Measurements from ENCODE around the gene NCAM2.
"Not testable (repeated sequence)": the region's sequence is repeated elsewhere in the genome, so short reads cannot be mapped to it uniquely, and the experiment has no call there.

The NCAM2 gene

DNA sequence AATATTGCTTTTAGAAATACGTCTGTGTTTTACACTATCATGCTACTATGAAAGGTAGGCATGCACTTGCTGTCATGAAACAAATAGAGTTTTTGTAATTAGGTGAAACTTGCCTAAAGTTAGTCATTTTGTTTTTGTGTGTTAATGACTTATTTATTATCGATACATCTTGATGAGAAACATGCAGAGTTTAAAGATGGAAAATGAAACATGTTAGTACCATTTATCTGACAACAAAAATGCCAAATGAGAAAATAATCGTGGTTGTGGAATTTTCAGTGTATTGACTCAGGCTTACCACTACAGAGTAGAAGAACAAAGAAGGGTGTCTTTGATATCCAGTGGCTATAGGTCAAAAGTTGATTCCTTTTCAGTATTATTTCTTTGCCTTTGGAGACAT lies 105.5 kb downstream of the NCAM2 start:
- no peak for DNase-seq (ENCODE audit: low read depth)

DNA sequence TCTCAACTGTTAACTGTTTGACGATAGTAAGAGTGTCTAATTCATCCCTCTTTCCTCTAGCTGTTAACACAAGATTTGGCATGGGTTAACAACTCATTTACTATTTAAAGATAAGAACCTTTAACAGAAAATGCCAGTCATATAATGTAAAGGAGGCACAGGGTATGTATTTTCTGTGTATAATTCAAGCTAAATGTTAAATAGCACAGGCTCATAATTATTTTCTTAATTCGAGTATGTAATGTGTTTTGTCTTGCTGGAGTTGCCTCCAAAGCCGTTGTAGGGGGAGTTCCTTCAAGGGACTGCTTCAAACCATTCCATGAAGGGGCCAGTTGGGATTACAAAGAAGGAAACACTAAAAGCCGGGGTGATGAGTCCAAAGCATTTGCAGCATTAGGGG lies 111.5 kb downstream of the NCAM2 start:
- no peak for DNase-seq (ENCODE audit: low read depth)

DNA sequence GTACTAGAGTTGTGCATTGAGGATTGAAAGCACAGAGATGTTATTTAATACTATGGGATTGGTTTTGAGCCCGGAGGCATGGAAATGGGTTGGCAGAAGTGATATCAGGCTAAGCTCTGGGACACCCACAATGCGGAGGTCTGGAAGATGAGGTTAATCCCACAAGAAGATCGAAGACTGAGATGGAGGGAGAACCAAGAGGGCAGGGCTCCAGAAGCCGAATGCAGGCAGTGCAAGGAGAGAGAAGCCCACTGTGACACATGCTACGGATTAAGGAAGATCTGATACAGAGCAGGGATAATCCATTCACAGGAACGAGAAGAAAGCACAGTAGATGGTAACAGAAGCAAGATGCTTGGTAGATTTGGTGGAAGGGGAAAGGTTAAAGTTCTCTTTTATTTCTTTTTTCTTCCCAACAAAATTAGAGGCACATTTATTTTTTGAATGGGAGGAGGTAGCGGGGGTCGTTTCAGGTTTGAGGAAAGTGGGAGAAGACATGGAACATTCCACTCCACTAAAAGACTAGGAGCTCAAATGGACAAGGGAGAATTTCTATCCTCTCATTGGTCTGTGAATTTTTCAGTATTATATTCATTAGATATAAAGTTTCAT lies 113.2 kb downstream of the NCAM2 start:
- no peak for DNase-seq (ENCODE audit: low read depth)

DNA sequence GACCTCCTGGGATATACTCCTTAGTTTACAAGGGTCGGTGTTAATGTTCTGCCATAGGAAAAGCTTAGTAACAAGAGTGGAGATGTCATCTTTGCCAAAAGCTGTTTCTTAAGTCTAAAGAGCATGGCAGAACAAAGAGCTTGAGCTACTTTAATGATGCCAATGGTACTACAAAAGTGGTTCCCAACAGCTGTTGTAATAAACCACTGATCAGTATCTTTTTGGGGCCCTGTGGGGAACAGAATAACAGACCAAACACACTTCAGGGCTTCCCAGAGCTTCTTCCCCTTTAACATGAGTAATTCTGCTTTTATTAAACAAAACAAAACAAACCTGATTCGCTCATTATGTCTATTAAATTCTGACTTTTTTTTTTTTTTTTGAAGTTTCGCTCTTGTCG lies 116.3 kb downstream of the NCAM2 start:
- no peak for DNase-seq (ENCODE audit: low read depth)

DNA sequence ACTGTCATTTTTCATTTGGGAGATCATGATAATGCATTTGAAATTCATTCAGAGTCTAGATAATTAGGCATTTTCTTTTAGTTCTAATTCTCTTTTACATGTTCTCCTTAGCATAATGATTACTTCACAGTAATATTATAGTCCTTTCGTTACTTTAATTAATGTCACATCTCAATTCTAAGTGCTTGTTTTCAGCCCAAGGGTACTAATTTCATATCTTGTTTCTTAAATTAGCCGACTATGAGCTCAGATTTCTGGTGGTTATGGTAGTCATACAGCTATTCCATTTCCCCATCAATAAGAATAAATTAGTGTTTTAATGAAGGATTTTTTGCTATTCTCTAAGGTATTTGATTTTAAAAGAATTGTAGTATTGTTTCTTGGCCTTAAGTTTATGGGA lies 120.9 kb downstream of the NCAM2 start:
- DNase-seq (ENCODE audit: low read depth), result no peak

DNA sequence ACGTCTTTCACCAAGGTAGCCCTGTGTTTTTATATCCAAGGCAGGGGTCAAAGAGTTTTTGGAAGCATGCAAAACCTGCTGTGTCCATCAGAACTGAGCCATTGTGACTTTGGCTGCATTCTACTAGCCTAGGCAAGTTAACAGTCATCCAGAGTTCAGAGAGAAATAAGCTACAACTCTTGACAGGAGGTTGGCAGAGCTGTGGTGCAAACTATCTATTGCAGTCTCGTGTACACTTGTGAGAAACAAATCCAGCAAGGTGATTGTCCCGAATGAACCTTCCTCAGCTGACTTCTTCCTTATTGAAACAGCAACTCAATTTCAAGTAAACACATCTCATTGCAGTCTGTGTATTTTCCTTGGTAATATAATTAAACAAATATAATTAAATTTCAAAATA lies 124.5 kb downstream of the NCAM2 start:
- no peak for DNase-seq (ENCODE audit: low read depth)

DNA sequence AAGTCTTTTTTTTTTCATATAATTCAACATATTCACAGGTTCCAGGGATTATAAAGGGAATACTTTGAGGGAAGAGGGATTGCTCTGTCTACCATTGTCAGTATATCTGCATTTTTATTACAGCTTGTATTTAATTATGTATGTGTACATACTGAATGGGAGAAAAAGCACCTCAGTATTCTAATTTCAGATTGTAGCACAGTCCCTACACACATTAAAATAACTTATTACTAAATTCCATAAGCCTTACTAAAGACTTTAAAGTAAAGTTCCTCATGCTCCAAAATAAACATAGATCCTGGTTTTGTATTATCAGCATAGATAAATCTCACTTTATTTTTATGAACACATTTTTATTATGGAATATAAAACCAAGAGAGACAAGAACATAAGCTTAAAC lies 134.2 kb downstream of the NCAM2 start:
- no peak for DNase-seq (ENCODE audit: low read depth)

DNA sequence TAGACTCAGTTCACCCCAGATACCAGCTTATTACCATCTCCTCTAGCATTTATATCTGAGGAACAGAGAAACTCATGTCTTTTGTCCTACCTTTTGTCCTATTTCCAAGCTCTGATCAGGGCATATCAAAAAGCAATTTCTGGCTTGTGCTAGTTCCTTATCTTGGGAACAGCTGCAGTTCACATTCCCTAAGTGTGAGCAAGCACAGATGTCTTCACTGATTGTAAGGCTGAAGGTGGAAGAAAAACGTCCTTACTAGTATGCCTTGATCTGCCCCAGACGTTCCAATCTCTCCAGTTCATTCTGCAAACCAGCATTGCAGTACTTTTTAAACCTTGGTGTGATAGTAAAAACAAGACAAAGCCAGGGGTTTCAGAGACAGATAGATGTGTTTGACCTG lies 139.8 kb downstream of the NCAM2 start:
- DNase-seq (ENCODE audit: low read depth), result no peak

DNA sequence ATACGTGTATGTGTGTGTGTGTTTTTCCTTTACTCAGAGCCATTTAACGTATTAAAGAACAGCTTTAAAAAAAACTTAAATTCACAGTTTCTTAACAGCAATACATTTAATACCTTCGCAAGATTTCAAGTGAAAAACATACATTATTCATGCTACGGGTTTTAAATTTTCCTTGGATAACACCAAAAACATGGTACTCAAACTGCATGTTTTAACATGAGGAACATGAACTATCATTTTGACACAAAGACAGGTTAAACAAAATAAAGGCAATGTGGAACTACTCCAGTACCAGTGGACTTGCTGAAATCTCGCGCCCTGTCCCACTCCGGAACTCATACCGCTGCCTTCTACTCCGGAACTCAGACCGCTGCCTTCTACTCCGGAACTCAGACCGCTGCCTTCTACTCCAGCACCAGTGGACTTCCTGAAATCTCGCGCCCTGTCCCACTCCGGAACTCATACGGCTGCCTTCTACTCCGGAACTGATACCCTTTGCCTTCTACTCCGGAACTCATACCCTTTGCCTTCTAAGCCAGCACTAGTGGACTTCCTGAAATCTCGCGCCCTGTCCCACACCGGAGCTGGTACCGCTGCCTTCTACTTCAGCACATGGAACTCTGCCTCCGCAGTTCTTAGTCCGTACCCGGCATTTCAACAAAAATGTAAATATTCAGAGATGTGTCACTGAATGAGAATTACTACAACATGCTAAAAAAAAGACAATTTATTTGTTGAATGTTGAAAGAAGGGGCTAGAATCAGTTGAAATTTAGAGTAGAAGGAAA lies 148.6 kb downstream of the NCAM2 start:
- DNase-seq (ENCODE audit: low read depth), result no peak

DNA sequence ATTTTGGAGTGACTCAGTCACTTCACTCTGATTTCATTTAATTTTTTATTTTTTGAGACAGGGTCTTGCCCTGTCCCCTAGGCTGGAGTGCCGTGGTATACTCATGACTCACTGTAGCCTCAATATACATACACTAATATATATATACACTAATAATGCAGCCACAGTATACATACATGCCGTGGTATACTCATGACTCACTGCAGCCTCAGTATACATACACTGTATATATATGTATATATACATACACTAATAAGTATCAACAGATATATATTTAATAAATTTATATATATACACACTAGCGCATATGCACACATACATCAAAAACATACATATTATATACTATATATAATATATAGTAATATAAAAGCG lies 149.2 kb downstream of the NCAM2 start:
- DNase-seq (ENCODE audit: low read depth), result no peak

DNA sequence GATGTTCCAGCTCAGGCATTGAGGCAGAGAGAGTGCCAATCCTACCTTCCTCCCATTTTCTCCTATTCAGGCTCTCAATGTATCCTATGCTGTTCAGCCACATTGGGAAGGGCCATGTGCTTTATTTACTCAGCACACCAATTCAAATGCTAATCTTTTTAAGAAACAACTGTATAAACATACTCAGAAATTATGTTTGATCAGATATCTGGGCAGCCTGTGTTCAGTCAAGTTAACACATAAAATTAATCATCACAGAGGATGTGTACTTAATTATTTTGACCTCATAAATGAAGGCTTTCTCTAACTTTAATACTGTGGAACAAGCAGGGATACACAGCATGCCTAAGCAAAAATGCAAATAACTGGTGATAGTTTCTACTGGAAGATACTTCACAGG lies 149.8 kb downstream of the NCAM2 start:
- DNase-seq (ENCODE audit: low read depth), result no peak

DNA sequence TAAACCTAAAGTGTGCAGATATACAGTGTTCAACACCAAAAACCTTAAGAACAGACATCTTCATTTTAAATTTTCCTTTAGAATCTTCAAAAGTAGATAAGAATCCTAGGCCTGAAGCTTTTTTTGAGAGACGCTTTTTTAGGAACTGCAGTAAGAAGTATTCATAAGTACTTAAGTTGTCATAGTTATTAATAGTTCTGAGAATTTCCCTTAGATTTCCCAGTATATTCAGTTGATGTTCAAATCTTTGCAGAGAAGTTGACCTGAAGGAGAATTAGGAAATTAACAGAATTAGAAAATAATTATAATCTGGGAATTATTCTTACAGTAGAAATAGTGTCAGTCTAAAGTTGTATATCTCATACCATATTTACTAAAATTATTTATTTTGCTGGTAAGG lies 150.3 kb downstream of the NCAM2 start:
- no peak for DNase-seq (ENCODE audit: low read depth)

DNA sequence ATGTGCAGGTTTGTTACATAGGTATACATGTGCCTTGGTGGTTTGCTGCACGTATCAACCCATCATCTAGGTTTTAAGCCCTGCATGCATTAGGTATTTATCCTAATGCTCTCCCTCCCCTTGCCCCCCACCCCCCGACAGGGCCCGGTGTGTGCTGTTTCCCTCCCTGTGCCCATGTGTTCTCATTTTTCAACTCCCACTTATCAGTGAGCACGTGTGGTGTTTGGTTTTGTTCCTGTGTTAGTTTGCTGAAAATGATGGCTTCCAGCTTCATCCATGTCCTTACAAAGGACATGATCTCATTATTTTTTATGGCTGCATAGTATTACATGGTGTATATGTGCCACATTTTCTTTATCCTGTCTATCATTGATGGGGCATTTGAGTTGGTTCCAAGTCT lies 151.2 kb downstream of the NCAM2 start:
- not testable (repeated sequence) for DNase-seq (ENCODE audit: low read depth)

DNA sequence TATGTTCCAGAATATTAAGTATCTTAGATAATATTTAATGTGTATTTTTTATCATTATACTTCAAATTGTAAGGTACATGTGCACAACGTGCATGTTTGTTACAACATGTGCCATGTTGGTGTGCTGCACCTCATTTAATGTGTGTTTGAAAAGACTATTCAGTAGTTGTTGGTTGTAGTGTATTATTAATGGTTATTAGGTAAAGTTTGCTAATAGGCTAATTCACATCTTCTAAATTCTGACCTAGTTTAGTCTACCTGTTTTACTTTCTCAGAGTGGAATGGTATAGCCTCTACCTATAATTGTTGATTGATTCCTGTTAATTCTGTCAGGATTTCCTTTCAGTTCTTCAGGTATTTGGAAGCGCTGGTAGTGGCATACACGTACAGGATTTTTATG lies 153.0 kb downstream of the NCAM2 start:
- DNase-seq (ENCODE audit: low read depth), result no peak

DNA sequence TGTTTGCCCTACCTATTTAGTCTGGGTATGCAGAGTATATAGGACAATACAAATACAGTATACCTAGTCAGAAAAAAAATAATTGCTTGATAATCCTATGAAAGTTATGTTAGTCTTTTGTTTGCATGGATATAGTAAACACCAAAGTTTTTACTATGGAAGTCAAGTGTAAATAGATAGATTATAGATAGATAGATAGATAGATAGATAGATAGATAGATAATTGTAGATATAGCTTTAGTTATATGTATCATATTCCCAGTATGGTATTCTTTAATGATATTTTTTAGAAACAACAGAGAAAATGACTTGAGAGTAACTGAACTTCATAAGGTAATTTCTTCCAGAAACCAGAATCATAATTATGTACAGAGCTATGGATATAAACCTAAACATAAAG lies 158.2 kb downstream of the NCAM2 start:
- no peak for DNase-seq (ENCODE audit: low read depth)

DNA sequence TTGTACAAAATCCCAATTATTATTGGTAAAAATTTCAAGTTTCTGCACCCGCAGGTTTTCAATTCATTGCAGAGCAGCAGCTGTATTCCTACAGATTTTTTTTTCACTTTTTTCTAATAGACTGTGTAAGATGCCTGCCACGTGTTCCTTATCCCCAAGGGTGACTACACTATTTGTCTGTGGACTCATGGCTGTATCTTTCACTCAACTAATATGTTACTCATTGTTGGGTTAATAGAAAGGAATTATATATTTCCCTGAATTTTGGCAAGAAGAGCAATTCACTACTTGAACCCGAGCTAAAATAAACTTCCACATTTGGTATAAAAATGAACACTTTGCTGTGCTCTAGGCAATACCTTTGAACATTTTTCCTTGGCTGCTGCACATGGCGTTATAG lies 158.7 kb downstream of the NCAM2 start:
- DNase-seq (ENCODE audit: low read depth), result no peak

DNA sequence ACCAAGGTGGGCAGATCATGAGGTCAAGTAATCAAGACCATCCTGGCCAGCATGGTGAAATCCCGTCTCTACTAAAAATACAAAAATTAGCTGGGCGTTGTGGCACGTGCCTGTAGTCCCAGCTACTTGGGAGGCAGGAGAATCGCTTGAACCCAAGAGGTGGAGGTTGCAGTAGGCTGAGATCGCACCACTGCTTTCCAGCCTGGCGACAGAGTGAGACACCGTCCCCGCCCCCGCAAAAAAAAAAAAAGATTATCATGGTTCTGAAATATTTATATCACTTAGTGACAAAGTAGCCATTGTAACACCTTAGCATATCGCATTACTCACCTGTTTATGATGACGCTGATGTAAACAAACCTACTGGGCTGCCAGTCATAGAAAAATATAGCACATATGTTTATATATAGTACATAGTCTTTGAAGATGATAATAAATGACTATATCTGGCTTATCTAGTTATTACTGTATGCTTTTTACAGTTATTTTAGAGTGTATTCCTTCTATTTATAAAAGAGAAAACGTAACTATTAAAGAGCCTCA lies 160.2 kb downstream of the NCAM2 start:
- DNase-seq (ENCODE audit: low read depth), result no peak

DNA sequence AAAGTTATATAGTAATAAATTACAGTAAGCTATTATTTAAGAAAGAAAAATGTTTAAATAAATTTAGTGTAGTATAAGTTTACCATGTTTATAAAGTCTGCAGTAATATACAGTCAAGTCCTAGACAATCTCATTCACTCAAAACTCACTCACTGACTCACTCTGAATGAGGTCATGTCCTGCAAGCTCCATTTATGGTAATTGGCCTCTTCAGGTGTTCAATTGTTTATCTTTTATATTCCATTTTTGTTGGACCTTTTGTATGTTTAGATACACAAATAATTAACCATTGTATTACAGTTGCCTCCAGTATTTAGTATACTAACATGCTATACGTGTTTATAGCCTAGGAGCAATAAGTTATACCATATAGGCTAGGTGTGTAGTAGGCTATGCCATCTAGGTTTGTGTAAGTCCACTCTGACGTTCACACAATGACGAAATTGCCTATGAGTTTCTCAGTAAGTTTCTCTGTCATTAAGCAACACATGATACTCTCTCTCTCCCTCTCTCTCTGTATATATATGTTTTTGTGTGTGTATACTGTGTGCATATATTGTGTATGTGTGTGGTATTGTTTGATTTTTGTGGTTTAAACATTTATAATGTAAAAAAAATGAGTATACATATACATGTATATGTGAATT lies 161.2 kb downstream of the NCAM2 start:
- no peak for DNase-seq (ENCODE audit: low read depth)

DNA sequence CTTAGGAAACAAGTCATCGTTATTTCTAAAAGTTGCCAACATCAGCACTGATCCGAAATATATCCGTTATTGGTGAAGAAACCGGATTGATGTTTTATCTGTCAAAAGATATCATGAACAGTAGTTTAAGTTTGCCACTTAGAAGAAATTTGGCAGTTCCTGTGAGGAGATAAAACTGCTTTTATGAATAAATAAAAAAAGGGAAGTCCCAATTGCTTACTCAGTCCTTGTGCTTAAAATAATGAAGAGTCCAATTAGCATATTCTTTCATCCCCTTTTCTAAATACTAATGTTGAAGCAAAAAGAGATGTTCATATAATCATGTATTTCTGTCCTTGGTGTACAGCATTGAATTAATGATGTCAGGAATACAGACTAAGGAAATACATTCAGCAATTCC lies 164.6 kb downstream of the NCAM2 start:
- no peak for DNase-seq (ENCODE audit: low read depth)

DNA sequence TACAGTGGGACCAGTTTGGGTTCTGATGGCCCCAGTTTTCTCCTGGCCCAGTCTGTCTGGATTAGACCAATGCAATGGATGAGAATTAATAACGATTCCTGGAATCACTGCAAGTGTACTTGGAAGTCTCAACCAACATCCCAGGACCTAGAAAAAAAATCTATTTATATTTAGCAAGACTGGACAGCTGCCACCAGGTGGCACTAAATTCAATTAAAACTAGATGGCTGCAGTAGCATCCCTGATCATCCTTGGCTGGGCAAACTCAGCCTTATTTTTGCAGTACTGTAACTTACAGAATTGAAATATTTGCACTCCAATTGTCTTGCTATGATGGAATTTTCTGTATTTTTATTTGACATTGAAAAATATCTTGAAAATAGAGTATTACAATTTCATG lies 165.7 kb downstream of the NCAM2 start:
- peak; percentile 35 for DNase-seq (ENCODE audit: low read depth)

DNA sequence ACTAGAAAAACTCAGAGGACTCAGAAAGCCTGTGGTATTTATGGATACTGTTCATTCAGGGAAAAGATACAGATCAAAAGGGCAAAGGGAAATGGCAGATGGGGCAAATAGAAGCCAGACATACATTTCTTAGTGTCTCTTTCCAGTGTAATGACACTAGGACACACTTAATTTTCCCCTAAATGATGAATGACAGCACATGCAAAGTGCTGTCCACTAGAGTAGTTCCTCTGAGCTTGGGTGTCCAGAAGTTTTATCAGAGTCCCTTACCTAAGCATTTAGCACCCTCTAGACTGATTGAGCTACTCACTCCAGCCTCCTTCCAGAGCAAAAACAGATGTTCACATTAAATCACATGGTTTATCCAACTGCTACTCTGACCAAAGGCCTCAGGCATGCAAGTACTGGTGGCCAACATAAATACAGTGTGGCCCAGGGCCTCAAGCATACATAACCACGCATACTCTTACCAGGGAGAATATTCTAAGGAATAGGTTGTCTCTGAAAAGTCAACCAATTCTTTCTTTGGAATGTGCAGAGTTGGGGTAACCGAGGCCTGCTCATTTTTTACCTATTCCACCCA lies 166.9 kb downstream of the NCAM2 start:
- DNase-seq (ENCODE audit: low read depth), result peak; percentile 71

DNA sequence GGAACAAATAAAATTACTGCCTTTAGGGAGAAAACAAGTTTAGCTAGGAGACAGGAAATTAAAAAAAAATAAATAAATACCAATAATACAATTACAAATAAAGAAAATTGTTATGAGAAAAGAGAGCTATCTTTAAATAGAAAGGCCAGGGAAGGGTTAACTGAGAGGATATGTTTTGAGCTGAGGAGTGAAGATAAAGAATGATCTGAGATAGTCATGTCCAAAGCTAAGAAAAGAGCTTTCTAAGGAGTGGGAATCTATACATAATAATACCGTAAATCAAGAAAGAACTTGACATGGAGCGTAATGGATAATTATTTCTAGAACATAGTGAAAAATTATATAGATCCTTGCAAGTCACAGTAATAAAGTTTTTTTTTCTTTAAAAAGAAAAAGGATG lies 176.5 kb downstream of the NCAM2 start:
- no peak for DNase-seq (ENCODE audit: low read depth)

DNA sequence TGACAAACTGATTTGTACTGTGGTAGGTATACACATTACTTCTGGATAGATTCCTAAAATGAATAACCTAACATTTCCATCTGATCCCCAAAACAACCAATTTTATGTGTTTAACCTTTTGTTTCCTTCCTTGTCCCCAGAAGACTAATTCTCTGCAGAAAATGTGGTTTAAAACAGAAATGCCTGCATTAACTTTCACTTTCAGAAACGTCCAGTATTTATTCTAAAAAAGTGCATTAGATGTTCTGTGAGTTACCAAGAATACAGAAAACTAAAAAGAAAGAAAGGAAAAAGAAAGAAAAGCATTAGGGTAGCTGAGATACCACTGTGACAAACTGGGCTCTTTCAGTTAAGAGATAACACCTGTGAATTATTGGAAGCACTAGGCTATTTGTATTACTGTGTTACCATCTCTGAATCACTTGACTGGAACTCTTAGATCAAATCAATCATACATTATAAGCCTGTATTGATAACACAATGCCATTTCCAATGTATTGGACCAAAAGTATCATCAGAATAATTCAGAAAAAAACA lies 177.7 kb downstream of the NCAM2 start:
- no peak for DNase-seq (ENCODE audit: low read depth)

Data from GM04504 (cell line).